H9 (cell line): Measurements from ENCODE around the gene TBC1D23. TPM values are rescaled to one million over a fixed set of nuclear protein-coding genes. Genes with fewer than 3 reads are reported as not detected.
A peak's percentile ranks its signal among the peaks of the same experiment; 100 is the strongest.

Source experiments
- DNase-seq: peaks from one replicate; pipeline ENCODE4 v3.0.0-alpha.2; 2017
- H2AFZ ChIP-seq: one replicate; pipeline ENCODE4 v1.6.1; 2013; ENCODE audit warnings: mild to moderate bottlenecking, low read length, control low read depth, moderate library complexity
- H2AK5ac ChIP-seq: 2 replicates; pipeline ENCODE4 v1.6.1; 2013; ENCODE audit warnings: low read length, control low read depth, mixed read lengths; ENCODE audit not compliant: insufficient read length
- H2BK120ac ChIP-seq: one replicate; pipeline ENCODE4 v1.6.1; 2013; ENCODE audit warnings: low read depth, mild to moderate bottlenecking, low read length, control low read depth, inconsistent platforms; ENCODE audit not compliant: poor library complexity, severe bottlenecking
- H2BK12ac ChIP-seq: 2 replicates; pipeline ENCODE4 v1.6.1; 2013; ENCODE audit warnings: low read length, control low read depth, mixed read lengths, low read depth; ENCODE audit not compliant: insufficient read length
- H2BK15ac ChIP-seq: 2 replicates; pipeline ENCODE4 v1.6.1; 2013; ENCODE audit warnings: low read depth, low read length, control low read depth
- H2BK20ac ChIP-seq: one replicate; pipeline ENCODE4 v1.6.1; 2013; ENCODE audit warnings: low read depth, mild to moderate bottlenecking, low read length, control low read depth, inconsistent platforms; ENCODE audit not compliant: poor library complexity, severe bottlenecking
- H2BK5ac ChIP-seq: 2 replicates; pipeline ENCODE4 v1.6.1; 2013; ENCODE audit warnings: low read length, control low read depth, mixed read lengths; ENCODE audit not compliant: insufficient read length
- H3K14ac ChIP-seq: 2 replicates; pipeline ENCODE4 v1.6.1; 2013; ENCODE audit warnings: low read length, control low read depth; ENCODE audit not compliant: insufficient read depth
- H3K18ac ChIP-seq: 2 replicates; pipeline ENCODE4 v1.6.1; 2013; ENCODE audit warnings: low read depth, mild to moderate bottlenecking, mixed read lengths, low read length, control low read depth; ENCODE audit not compliant: insufficient read length
- H3K23ac ChIP-seq: 2 replicates; pipeline ENCODE4 v1.6.1; 2013; ENCODE audit warnings: low read length, control low read depth, mixed read lengths, low read depth; ENCODE audit not compliant: insufficient read length
- H3K23me2 ChIP-seq: 2 replicates; pipeline ENCODE4 v1.6.1; 2013; ENCODE audit warnings: low read depth, mild to moderate bottlenecking, mixed read lengths, low read length, control low read depth; ENCODE audit not compliant: insufficient read length, poor library complexity, severe bottlenecking
- H3K27ac ChIP-seq: 2 replicates; pipeline ENCODE4 v1.5.1; 2013; ENCODE audit warnings: low read length, control low read depth, mixed read lengths, low read depth; ENCODE audit not compliant: insufficient read length
- H3K27me3 ChIP-seq: 2 replicates; pipeline ENCODE4 v1.6.1; 2013; ENCODE audit warnings: low read length, control low read depth, inconsistent platforms; ENCODE audit not compliant: insufficient read depth
- H3K4ac ChIP-seq: 2 replicates; pipeline ENCODE4 v1.6.1; 2013; ENCODE audit warnings: low read depth, mild to moderate bottlenecking, control low read depth, inconsistent platforms, low read length, moderate library complexity
- H3K4me1 ChIP-seq: 2 replicates; pipeline ENCODE4 v1.6.1; 2013; ENCODE audit warnings: low read length, control low read depth, inconsistent platforms; ENCODE audit not compliant: insufficient read depth
- H3K4me2 ChIP-seq: 2 replicates; pipeline ENCODE4 v1.6.1; 2013; ENCODE audit warnings: low read length, control low read depth, mixed read lengths; ENCODE audit not compliant: insufficient read length, insufficient read depth
- H3K56ac ChIP-seq: 2 replicates; pipeline ENCODE4 v1.6.1; 2013; ENCODE audit warnings: low read depth, mild to moderate bottlenecking, mixed read lengths, low read length, control low read depth; ENCODE audit not compliant: insufficient read length
- H3K79me1 ChIP-seq: 2 replicates; pipeline ENCODE4 v1.6.1; 2013; ENCODE audit warnings: low read depth, mild to moderate bottlenecking, moderate library complexity, low read length, control low read depth, inconsistent platforms; ENCODE audit not compliant: insufficient read depth, poor library complexity, severe bottlenecking
- H3K79me2 ChIP-seq: 2 replicates; pipeline ENCODE4 v1.6.1; 2013; ENCODE audit warnings: low read length, control low read depth, inconsistent platforms; ENCODE audit not compliant: insufficient read depth
- H3K9ac ChIP-seq: 2 replicates; pipeline ENCODE4 v1.6.1; 2013; ENCODE audit warnings: low read length, control low read depth, mixed read lengths; ENCODE audit not compliant: insufficient read length; ENCODE audit errors: extremely low read depth
- H3K9me3 ChIP-seq: one replicate; pipeline ENCODE4 v1.6.1; 2013; ENCODE audit warnings: low read depth, low read length, inconsistent platforms; ENCODE audit not compliant: control insufficient read depth
- H3T11ph ChIP-seq: one replicate; pipeline ENCODE4 v1.6.1; 2013; ENCODE audit warnings: mild to moderate bottlenecking, low read length, control low read depth, inconsistent platforms
- H4K20me1 ChIP-seq: one replicate; pipeline ENCODE4 v1.6.1; 2013; ENCODE audit not compliant: control insufficient read depth, insufficient read length, insufficient read depth
- H4K5ac ChIP-seq: 2 replicates; pipeline ENCODE4 v1.6.1; 2013; ENCODE audit warnings: low read depth, mild to moderate bottlenecking, mixed read lengths, low read length, control low read depth; ENCODE audit not compliant: insufficient read length
- H4K8ac ChIP-seq: replicated peaks from 2 replicates; pipeline ENCODE4 v1.6.1; 2013; ENCODE audit warnings: low read length, control low read depth, mixed read lengths, low read depth; ENCODE audit not compliant: insufficient read length
- H4K91ac ChIP-seq: 2 replicates; pipeline ENCODE4 v1.6.1; 2013; ENCODE audit warnings: low read depth, mild to moderate bottlenecking, moderate library complexity, mixed read lengths, low read length, control low read depth; ENCODE audit not compliant: insufficient read length
- H3K27ac Mint-ChIP-seq, 3 experiments: 2 replicates in 2 of 3; 3 replicates in 1 of 3; pipeline ENCODE4 v1.8.0; 2020 to 2021; ENCODE audit warnings: mixed read lengths in 3 of 3, mild to moderate bottlenecking in 1 of 3, moderate library complexity in 1 of 3
- H3K27me3 Mint-ChIP-seq: 2 replicates; pipeline ENCODE4 v1.8.0; 2021; ENCODE audit warnings: low read depth, mild to moderate bottlenecking, moderate library complexity, mixed read lengths
- H3K36me3 Mint-ChIP-seq, 3 experiments: 2 replicates in 2 of 3; 3 replicates in 1 of 3; pipeline ENCODE4 v1.8.0; 2020 to 2021; ENCODE audit warnings: low read depth in 3 of 3, mixed read lengths in 3 of 3; ENCODE audit not compliant: insufficient read depth in 1 of 3
- H3K4me1 Mint-ChIP-seq, 2 experiments: 2 replicates each; pipeline ENCODE4 v1.8.0; 2020; ENCODE audit warnings: mixed read lengths in 2 of 2
- H3K4me3 Mint-ChIP-seq, 2 experiments: 2 replicates in 1 of 2; 3 replicates in 1 of 2; pipeline ENCODE4 v1.8.0; 2020 to 2021; ENCODE audit warnings: mild to moderate bottlenecking in 2 of 2, mixed read lengths in 2 of 2, moderate library complexity in 1 of 2
- H3K9me3 Mint-ChIP-seq, 2 experiments: 2 replicates in 1 of 2; 3 replicates in 1 of 2; pipeline ENCODE4 v1.8.0; 2020; ENCODE audit warnings: mild to moderate bottlenecking in 2 of 2, mixed read lengths in 2 of 2, moderate library complexity in 1 of 2
- WGBS: extraction: QIAGEN DNeasy Blood & Tissue Kit; methylation state at CpG from one replicate; pipeline ENCODE4 v1.1.7; 2013; ENCODE audit warnings: missing lambda C conversion rate, low lambda C conversion rate, mixed read lengths; ENCODE audit not compliant: insufficient read length; ENCODE audit errors: extremely low coverage; 5-methylcytosine and 5-hydroxymethylcytosine counted together
- total RNA-seq: library from RNA; stranded (reverse); gene quantifications from 2 replicates; pipeline ENCODE4 v1.2.1, GENCODE V29; 2021
- TF ChIP-seq, protein P1 (sequence below): fragments of 200-600 bp; sonication (generic); conservative IDR thresholded peaks from 3 replicates; pipeline ENCODE4 v1.8.0; 2021; ENCODE audit warnings: antibody characterized with exemption, mild to moderate bottlenecking

Gene TBC1D23
- total RNA-seq, 1 experiment from 2014 or later: 37.1 TPM

GRCh38 chr3:100289339-100289738 is 28.5 kb downstream of the TBC1D23 start:
- Histone ChIP-seq H4K8ac (no peak overlapping the region), H2BK5ac (no peak overlapping the region), H3K18ac (no peak overlapping the region), H2AK5ac (no peak overlapping the region), H3K9me3 (no peaks in the 10 kb centered on the region), H3K23me2 (no peaks in the 10 kb centered on the region), H2AFZ (no peak overlapping the region), H2BK20ac (no peak overlapping the region), H3K4me2 (no peak overlapping the region), H3K79me1 (no peaks in the 10 kb centered on the region), H4K20me1 (no peaks in the 10 kb centered on the region), H3K79me2 (no peaks in the 10 kb centered on the region), H3K27me3 (no peaks in the 10 kb centered on the region), H3K4ac (no peak overlapping the region), H4K5ac (no peak overlapping the region), H4K91ac (no peak overlapping the region), H3K23ac (no peak overlapping the region), H3K4me1 (no peaks in the 10 kb centered on the region), H3K9ac (no peak overlapping the region), H2BK15ac (no peak overlapping the region), H3K27ac (no peak overlapping the region), H3T11ph (no peak overlapping the region), H2BK120ac (no peak overlapping the region), H3K56ac (no peak overlapping the region), H3K14ac (no peak overlapping the region), H2BK12ac (no peak overlapping the region)
- Mint-ChIP-seq H3K36me3 (peaks cover 0 to 38% (median 0%) of the 10 kb centered on the region in 3 experiments; a peak in 4 of 7 replicates), H3K9me3 (no peaks in the 10 kb centered on the region), H3K27ac (peak overlapping the region in 1 of 3 experiments; percentile 78; a peak in 1 of 7 replicates), H3K4me1 (no peaks in the 10 kb centered on the region), H3K4me3 (no peak overlapping the region), H3K27me3 (no peaks in the 10 kb centered on the region)
- WGBS: no CpG with 5 or more reads among the region's 2 CpGs
- TF ChIP-seq, protein P1, sequence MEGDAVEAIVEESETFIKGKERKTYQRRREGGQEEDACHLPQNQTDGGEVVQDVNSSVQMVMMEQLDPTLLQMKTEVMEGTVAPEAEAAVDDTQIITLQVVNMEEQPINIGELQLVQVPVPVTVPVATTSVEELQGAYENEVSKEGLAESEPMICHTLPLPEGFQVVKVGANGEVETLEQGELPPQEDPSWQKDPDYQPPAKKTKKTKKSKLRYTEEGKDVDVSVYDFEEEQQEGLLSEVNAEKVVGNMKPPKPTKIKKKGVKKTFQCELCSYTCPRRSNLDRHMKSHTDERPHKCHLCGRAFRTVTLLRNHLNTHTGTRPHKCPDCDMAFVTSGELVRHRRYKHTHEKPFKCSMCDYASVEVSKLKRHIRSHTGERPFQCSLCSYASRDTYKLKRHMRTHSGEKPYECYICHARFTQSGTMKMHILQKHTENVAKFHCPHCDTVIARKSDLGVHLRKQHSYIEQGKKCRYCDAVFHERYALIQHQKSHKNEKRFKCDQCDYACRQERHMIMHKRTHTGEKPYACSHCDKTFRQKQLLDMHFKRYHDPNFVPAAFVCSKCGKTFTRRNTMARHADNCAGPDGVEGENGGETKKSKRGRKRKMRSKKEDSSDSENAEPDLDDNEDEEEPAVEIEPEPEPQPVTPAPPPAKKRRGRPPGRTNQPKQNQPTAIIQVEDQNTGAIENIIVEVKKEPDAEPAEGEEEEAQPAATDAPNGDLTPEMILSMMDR: no peak
- DNase-seq: no peak
